ENCODE results near the gene MAML3.

MAML3 gene

DNA sequence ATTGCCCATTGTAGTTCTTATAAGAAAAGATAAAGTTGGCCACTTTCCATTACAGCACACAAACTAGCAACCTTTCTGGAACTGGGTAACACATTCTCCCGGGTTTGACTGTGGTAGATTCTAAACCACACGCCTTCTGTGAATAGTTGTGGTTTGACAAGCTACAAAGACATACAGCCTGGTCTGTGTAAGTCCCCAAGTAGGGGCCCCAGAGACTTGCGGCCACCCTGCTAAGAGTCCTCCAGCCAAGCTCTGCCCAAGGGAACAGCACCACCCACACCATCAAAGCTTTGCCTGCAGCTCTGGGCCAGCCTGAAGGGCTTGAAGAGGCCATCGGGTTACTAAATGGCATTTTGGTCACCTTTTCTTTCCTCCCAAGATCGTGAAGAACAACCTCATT is 203.4 kb downstream of the MAML3 start:
- TF ChIP-seq, protein P1, sequence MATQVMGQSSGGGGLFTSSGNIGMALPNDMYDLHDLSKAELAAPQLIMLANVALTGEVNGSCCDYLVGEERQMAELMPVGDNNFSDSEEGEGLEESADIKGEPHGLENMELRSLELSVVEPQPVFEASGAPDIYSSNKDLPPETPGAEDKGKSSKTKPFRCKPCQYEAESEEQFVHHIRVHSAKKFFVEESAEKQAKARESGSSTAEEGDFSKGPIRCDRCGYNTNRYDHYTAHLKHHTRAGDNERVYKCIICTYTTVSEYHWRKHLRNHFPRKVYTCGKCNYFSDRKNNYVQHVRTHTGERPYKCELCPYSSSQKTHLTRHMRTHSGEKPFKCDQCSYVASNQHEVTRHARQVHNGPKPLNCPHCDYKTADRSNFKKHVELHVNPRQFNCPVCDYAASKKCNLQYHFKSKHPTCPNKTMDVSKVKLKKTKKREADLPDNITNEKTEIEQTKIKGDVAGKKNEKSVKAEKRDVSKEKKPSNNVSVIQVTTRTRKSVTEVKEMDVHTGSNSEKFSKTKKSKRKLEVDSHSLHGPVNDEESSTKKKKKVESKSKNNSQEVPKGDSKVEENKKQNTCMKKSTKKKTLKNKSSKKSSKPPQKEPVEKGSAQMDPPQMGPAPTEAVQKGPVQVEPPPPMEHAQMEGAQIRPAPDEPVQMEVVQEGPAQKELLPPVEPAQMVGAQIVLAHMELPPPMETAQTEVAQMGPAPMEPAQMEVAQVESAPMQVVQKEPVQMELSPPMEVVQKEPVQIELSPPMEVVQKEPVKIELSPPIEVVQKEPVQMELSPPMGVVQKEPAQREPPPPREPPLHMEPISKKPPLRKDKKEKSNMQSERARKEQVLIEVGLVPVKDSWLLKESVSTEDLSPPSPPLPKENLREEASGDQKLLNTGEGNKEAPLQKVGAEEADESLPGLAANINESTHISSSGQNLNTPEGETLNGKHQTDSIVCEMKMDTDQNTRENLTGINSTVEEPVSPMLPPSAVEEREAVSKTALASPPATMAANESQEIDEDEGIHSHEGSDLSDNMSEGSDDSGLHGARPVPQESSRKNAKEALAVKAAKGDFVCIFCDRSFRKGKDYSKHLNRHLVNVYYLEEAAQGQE (IDR thresholded peaks at IDR 0.05; ENCODE audit: insufficient read depth in 1 of 2, low read depth in 2 of 2, low read length in 2 of 2): no peak
- TF ChIP-seq SIN3A (IDR thresholded peaks at IDR 0.05; ENCODE audit: borderline replicate concordance, insufficient read depth, low read length) (no peak), TAF1 (IDR thresholded peaks at IDR 0.05; ENCODE audit: borderline replicate concordance, insufficient read depth, low read length) (no peak), FOXP2 (optimal IDR thresholded peaks at IDR 0.05; ENCODE audit: borderline replicate concordance, extremely low read depth, extremely low read length, insufficient read depth) (no peak), POLR2AphosphoS5 (IDR thresholded peaks at IDR 0.05; ENCODE audit: low read depth, low read length) (no peak)

DNA sequence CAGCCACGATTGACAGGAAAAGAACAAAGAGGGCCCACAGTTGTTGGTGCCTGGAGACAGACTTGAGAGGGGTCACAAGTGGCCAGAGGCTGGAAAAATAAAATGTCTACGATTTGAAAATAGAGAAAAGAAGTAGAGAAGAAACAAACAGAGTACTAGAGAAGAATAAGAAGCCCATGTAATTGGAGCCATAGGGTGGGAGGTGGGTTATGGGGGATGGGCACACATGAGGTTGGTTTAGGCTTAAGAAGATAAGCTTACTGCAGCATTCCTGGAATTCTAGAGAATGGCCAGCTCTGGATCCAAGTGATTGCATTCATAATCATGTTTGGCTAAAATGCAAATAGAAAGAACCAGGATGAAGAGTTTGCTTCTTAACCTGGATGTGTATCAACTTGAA is 210.7 kb downstream of the MAML3 start:
- TF ChIP-seq, protein P1 (IDR thresholded peaks at IDR 0.05; ENCODE audit: insufficient read depth in 1 of 2, low read depth in 2 of 2, low read length in 2 of 2): no peak
- no peak for TF ChIP-seq SIN3A (IDR thresholded peaks at IDR 0.05; ENCODE audit: borderline replicate concordance, insufficient read depth, low read length)
- TF ChIP-seq FOXP2 (optimal IDR thresholded peaks at IDR 0.05; ENCODE audit: borderline replicate concordance, extremely low read depth, extremely low read length, insufficient read depth): no peak
- TF ChIP-seq TAF1 (IDR thresholded peaks at IDR 0.05; ENCODE audit: borderline replicate concordance, insufficient read depth, low read length): no peak
- no peak for TF ChIP-seq POLR2AphosphoS5 (IDR thresholded peaks at IDR 0.05; ENCODE audit: low read depth, low read length)

DNA sequence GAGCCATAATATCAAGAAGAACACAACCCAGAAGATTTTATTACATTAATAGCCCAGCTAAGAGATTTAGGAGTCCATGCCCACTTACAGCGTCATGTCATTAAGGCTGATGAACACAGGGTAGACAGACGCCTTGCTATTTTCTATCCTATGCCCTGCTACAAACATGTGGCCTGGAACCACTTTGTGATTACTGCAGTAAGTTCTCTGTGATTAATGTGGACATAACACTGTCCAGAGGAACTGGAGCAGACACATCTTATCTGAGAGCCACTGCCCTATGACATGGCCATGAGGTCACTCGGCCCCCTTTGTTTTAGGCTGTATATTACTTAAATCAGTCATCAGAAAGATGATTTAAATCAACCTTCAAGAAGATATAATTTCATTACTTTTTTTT is 211.7 kb downstream of the MAML3 start:
- TF ChIP-seq POLR2AphosphoS5 (IDR thresholded peaks at IDR 0.05; ENCODE audit: low read depth, low read length) (no peak), TAF1 (IDR thresholded peaks at IDR 0.05; ENCODE audit: borderline replicate concordance, insufficient read depth, low read length) (no peak), FOXP2 (optimal IDR thresholded peaks at IDR 0.05; ENCODE audit: borderline replicate concordance, extremely low read depth, extremely low read length, insufficient read depth) (no peak), SIN3A (IDR thresholded peaks at IDR 0.05; ENCODE audit: borderline replicate concordance, insufficient read depth, low read length) (no peak)
- TF ChIP-seq, protein P1 (IDR thresholded peaks at IDR 0.05; ENCODE audit: insufficient read depth in 1 of 2, low read depth in 2 of 2, low read length in 2 of 2): no peak

DNA sequence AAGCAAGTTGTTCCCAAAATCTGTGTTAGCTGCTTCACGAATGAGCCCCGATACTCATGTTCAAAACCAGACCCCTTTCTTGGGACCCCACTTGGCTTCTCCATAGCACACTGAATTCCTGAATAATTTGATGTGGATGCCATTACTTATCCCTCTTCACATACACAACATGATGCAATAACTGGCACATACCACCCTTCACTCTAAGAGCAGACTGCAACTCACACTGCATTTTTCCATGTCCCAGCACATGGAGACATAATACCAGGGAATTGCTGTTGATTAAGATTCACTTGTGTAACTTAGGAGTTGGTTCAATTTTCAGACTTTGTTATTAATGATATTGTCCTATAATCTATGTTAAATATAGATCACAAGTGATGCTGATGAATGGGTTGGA is 213.4 kb downstream of the MAML3 start:
- TF ChIP-seq SIN3A (IDR thresholded peaks at IDR 0.05; ENCODE audit: borderline replicate concordance, insufficient read depth, low read length) (no peak), POLR2AphosphoS5 (IDR thresholded peaks at IDR 0.05; ENCODE audit: low read depth, low read length) (no peak), TAF1 (IDR thresholded peaks at IDR 0.05; ENCODE audit: borderline replicate concordance, insufficient read depth, low read length) (no peak), FOXP2 (optimal IDR thresholded peaks at IDR 0.05; ENCODE audit: borderline replicate concordance, extremely low read depth, extremely low read length, insufficient read depth) (no peak)
- TF ChIP-seq, protein P1 (IDR thresholded peaks at IDR 0.05; ENCODE audit: insufficient read depth in 1 of 2, low read depth in 2 of 2, low read length in 2 of 2): no peak

DNA sequence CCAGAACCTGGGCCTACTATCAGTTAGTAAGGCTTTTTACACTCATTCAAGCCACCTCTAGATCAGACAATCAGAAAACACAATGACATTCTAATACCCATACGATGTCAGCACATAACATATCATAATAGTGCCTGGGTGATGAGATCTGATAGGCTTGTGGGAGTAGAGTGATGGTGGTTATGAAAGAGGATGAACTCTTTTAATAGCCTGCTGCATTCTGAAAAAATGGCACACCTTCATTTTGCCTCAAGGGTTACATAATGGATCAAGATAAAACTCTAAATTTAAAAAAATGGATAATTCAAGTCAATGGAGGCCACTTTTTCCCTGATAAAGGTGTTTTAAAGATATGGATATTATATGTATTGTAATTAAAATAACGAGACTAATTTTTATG is 215.6 kb downstream of the MAML3 start:
- TF ChIP-seq POLR2AphosphoS5 (IDR thresholded peaks at IDR 0.05; ENCODE audit: low read depth, low read length): no peak
- TF ChIP-seq FOXP2 (optimal IDR thresholded peaks at IDR 0.05; ENCODE audit: borderline replicate concordance, extremely low read depth, extremely low read length, insufficient read depth): no peak
- no peak for TF ChIP-seq TAF1 (IDR thresholded peaks at IDR 0.05; ENCODE audit: borderline replicate concordance, insufficient read depth, low read length)
